Activated CD4-positive, alpha-beta T cell treated with anti-CD3 and anti-CD28 coated beads for 24 hours (primary cell): ENCODE data around the gene VWA5A.
"Not testable (repeated sequence)": the region's sequence is repeated elsewhere in the genome, so short reads cannot be mapped to it uniquely, and the experiment has no call there.

ENCODE experiments used
- DNase-seq, 2 donors: peaks; one replicate each; pipeline ENCODE4 v3.0.0-alpha.2; 2020; ENCODE audit warnings: low read depth in 2 of 2

The VWA5A gene

GRCh38 chr11:124094731-124095130 is 20.5 kb upstream of the VWA5A start:
- DNase-seq, result no peak

DNA sequence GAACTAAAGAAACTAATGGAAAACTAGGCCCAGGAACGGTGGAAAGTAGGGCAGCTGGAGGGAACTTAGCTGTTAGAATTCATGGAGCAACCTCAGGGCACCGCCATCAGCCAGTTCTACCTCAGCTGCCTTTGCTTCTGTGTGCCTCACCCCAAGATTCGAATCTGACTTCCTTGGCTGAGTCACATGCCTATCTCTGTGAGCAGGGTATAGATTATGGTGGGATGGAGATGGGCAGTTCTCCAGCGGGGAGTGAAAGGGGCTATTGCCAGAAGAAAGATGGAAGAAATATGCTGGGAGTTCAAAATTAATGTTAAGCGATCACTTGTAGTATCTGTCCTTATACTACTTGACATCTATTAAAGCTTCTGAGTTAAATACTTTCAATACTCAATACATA is 18.9 kb upstream of the VWA5A start:
- no peak for DNase-seq

- no peak for DNase-seq
Measured at GRCh38 chr11:124098141-124098540, 17.1 kb upstream of the VWA5A start.

DNA sequence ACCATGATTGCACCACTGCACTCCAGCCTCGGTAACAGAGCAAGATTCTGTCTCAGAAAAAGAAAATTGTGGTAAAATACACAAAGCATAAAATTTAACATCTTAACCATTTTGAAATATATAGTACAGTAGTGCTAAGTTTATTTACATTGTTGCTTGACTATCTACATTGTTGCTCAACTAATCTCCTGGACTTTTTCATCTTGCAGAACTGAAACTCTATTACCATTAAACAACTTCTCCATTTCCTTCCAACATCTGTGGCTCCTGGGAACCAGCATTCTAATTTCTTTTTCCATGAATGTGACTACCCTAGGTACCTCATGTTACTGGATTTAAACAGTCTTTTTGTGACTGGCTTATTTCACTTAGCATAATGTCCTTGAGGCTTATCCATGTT is 13.5 kb upstream of the VWA5A start:
- no peak for DNase-seq

- DNase-seq, result no peak
Measured at GRCh38 chr11:124108156-124108555, 7.1 kb upstream of the VWA5A start.

- DNase-seq, result no peak
Measured at GRCh38 chr11:124109377-124109776, 5.9 kb upstream of the VWA5A start.

DNA sequence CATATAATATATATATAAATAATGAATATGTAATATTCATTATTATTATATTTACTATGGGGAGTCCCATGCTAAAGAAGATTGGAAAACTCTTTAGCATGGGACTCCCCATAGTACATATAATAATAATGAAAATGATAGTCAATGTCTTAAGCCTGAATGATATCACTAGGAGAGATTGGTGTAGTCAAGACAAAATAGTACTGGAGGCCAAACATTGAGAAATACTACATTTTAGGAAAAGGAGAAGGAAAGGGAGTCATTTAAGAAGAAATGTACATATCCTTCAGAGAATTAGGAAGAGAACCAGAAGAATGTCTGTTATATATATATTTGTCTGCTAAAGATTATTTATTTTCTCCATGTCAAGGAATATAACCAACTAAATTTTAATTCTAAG is 5.0 kb upstream of the VWA5A start:
- no peak for DNase-seq

DNA sequence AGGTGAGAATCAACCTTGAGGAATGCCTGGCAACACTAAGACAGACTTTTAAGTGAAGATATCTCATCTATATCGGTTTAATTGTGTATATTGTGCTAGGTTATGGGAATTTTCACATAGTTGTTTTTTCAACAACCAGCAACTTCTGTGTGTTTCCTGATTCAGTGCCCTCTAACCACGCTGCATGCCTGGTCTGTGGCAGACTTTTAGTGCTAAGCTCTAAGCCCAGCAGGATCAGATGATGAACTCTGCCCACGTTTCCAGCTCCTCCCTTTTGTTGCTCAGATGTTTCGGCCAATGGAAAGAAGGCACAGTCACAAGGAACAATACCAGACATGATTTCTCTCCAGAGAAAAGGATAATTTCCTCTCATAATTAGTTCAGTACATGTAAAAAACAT is 1.4 kb upstream of the VWA5A start:
- DNase-seq, result no peak

- no peak for DNase-seq
Measured at GRCh38 chr11:124115782-124116616, 749 bp downstream of the VWA5A start.

DNA sequence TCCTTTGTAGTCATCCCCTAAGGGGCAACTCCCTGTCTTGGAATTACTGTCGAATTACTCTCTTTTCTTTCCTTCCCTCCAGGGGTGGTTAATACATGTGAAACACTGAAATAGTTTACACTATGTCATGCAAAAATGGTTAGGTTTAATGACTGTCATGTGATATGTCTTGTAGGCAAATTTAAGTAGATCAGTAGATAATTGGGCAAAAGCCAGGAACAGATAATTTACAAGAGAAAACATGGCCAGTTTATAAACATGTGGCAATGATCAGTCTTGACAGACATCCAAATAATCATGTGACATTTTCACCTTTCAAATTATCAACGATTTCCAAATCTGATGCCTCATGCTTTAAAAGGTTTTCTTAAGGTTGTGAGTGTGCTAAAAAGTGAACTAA is 3.9 kb downstream of the VWA5A start:
- no peak for DNase-seq

GRCh38 chr11:124120891-124121290 is 5.6 kb downstream of the VWA5A start:
- no peak for DNase-seq

GRCh38 chr11:124122123-124122522 is 6.9 kb downstream of the VWA5A start:
- DNase-seq, result no peak

DNA sequence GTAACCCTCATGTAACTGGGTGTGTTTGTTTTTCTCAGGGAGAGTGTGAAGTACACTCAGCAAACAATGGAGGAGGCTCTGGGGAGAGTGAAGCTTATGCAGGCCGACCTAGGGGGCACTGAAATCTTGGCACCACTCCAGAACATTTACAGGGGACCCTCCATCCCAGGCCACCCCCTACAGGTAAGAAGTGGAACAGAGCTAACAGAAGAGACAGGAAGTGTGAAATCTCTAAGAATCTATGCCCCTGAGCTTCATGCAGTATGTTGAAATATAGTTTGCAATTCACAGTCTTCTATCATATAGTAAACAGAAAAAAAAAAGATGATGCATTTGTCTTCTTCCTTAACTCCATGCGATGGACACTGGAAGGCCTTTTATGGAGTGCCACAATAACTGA is 8.4 kb downstream of the VWA5A start:
- no peak for DNase-seq

GRCh38 chr11:124127134-124127533 is 11.9 kb downstream of the VWA5A start:
- DNase-seq, result not testable (repeated sequence)

DNA sequence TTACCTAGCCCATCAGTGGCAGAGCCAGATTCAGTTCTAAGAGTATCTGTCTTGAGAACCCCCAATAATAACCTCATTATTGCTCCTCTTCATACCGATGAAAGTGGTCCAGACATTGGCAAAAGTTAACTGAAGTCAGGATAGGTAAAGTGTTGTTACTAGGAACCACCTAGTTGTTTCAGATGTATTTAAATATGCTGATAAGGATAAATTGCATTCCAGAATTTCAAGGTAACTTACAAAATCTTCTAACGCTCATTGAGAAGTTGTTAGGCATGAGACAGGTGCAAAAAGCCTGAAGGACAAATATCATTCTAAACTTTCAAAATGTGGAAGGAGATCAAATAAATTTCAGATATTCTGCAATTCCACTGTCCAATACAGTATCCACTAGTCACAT is 27.8 kb downstream of the VWA5A start:
- DNase-seq, result no peak

- no peak for DNase-seq
Measured at GRCh38 chr11:124147951-124148350, 32.7 kb downstream of the VWA5A start.

GRCh38 chr11:124150684-124151083 is 35.4 kb downstream of the VWA5A start:
- no peak for DNase-seq

DNA sequence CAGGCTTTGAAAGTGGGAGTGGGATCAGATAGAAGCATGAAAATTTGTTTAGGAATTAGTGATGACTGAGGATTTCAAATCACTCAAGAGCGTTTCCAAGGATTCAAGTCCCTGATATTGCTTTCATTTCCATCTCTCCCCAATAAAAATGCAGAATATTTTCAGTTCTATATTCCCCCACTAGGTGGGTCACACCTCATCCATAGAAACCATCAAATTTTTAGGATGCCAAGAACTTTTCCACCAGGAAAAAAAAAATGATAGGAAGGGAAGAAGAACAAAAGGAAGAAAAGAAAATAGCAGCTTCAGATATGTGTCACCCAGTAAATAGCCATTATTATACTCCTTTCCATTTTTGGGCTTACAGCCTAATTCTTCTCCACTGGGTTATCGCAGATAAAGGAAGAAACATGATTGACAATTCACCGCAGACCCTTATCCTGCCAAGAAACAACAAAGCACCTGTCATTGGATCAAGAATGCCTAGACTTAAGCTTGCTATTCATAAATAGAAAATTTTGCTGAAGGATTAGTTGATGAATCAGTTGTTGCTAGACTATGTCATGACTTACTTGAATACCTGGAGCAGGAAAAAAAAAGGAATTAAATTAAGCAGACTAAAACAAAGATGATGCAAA is 37.6 kb downstream of the VWA5A start:
- no peak for DNase-seq

DNA sequence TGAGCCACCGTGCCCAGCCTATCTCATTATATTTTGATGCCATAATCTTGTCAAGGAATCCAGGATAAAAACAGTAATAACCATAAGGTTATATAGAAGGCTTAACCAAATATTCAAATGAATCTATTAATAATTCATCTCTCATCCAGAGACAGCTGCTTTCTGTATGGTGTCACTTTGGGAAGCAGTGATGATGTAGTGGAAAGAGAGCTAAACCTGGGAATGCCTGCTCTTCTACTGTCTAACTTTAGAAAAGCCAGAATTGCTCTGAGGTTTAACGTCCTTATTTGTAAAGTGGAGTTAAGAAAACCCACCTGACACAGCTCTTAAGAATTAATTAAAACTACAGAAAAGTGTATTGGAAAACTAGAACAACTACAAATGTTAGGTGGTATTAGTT is 38.6 kb downstream of the VWA5A start:
- no peak for DNase-seq

- no peak for DNase-seq
Measured at GRCh38 chr11:124159481-124159880, 44.2 kb downstream of the VWA5A start.

- no peak for DNase-seq
Measured at GRCh38 chr11:124160986-124161385, 45.7 kb downstream of the VWA5A start.

- DNase-seq, result no peak
Measured at GRCh38 chr11:124167826-124168231, 52.6 kb downstream of the VWA5A start.

DNA sequence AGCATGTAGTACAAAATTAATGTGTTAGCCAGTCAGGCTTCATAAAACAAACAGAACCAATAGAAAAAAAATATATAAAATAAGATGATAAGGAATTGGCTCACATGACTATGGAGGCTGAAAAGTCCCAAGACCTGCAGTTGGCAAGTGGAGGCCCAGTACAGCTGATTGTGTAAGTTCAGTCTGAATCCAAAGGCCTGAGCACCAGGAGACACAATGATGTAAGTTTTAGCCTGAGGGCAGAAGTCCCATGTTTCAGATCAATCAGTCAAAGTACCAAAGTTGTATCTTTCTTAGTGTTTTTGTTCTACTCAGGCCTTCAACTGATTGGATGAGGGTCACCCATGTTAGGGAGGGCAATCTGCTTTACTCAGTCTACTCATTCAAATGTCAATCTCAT is 53.5 kb downstream of the VWA5A start:
- DNase-seq, result no peak

- not testable (repeated sequence) for DNase-seq
Measured at GRCh38 chr11:124170315-124170714, 55.1 kb downstream of the VWA5A start.
